Measurements from ENCODE around the gene DCAF16. TPM values are rescaled to one million over a fixed set of nuclear protein-coding genes. Genes with fewer than 3 reads are reported as not detected.

The DCAF16 gene
- total RNA-seq, 1 experiment from 2014 or later, result 65.7 TPM

DNA sequence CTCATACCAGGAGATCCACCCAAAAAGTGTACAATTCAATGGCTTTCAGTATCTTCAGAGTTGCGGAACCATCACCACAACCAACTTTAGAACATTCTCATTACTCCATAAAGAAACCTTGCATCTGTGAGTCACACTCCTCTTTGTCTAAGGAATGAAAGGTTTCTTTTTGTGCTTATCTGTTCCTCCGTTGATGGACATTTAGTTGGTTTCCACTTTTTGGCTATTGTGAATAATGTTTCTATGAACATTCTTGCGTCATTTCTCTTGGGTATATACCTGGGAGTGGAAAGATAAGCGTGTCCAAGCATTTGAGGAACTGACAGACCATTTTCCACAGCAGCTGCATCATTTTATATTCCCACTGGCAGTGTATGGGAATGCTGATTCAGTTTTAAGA lies 39.7 kb downstream of the DCAF16 start:
- ATAC-seq (no peak), DNase-seq (ENCODE audit: low read depth, low spot score) (no peak)
- no peak overlapping the region for H3K9ac ChIP-seq (ENCODE audit: low read length)
- H3K4me3 ChIP-seq (replicated peaks in 1 of 2; ENCODE audit: low read depth in 1 of 2, low read length in 2 of 2), result no peak overlapping the region
- no peaks in the 10 kb centered on the region for H3K4me1 ChIP-seq (ENCODE audit: control insufficient read depth in 1 of 2, insufficient read depth in 2 of 2, low read length in 2 of 2)
- no TSS peak for BruUV-seq (replicated peaks)
- H3K27me3 ChIP-seq (ENCODE audit: insufficient read depth, low read length), result no peaks in the 10 kb centered on the region
- no peaks in the 10 kb centered on the region for H3K9me2 ChIP-seq (ENCODE audit: insufficient read depth)
- TF ChIP-seq EZH2 (IDR thresholded peaks at IDR 0.05) (no peak), SIN3A (IDR thresholded peaks at IDR 0.05; ENCODE audit: low read depth) (no peak), ZFX (IDR thresholded peaks at IDR 0.05) (no peak), YY1 (IDR thresholded peaks at IDR 0.05; ENCODE audit: extremely low read depth, insufficient replicate concordance, low read depth, low read length) (no peak), RAD21 (IDR thresholded peaks at IDR 0.05; ENCODE audit: low read depth) (no peak)
- TF ChIP-seq, protein P1, sequence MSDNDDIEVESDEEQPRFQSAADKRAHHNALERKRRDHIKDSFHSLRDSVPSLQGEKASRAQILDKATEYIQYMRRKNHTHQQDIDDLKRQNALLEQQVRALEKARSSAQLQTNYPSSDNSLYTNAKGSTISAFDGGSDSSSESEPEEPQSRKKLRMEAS (IDR thresholded peaks at IDR 0.05), result no peak
- TF ChIP-seq, protein P2, sequence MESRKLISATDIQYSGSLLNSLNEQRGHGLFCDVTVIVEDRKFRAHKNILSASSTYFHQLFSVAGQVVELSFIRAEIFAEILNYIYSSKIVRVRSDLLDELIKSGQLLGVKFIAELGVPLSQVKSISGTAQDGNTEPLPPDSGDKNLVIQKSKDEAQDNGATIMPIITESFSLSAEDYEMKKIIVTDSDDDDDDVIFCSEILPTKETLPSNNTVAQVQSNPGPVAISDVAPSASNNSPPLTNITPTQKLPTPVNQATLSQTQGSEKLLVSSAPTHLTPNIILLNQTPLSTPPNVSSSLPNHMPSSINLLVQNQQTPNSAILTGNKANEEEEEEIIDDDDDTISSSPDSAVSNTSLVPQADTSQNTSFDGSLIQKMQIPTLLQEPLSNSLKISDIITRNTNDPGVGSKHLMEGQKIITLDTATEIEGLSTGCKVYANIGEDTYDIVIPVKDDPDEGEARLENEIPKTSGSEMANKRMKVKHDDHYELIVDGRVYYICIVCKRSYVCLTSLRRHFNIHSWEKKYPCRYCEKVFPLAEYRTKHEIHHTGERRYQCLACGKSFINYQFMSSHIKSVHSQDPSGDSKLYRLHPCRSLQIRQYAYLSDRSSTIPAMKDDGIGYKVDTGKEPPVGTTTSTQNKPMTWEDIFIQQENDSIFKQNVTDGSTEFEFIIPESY (IDR thresholded peaks at IDR 0.05; ENCODE audit: extremely low read depth, insufficient replicate concordance, low read length), result no peak
- H2AFZ ChIP-seq (ENCODE audit: low read depth, low read length, poor library complexity, severe bottlenecking), result no peak overlapping the region
- CTCF ChIA-PET, result no interaction called here
- no peaks in the 10 kb centered on the region for H3K9me3 ChIP-seq (ENCODE audit: control insufficient read depth in 1 of 2, insufficient read depth in 1 of 2, low read depth in 1 of 2, low read length in 2 of 2)
- intact Hi-C loops (cut with micrococcal nuclease), result no loop called here
- H3K27ac ChIP-seq (ENCODE audit: low read depth, low read length), result no peak overlapping the region
- no peak overlapping the region for H3K4me2 ChIP-seq (ENCODE audit: low read length)
- no peaks in the 10 kb centered on the region for H3K36me3 ChIP-seq (ENCODE audit: control insufficient read depth in 1 of 2, insufficient read depth in 2 of 2, low read length in 2 of 2)
- RAD21 ChIA-PET (ENCODE audit: low non-redundant PET in 1 of 2, low total read pairs in 2 of 2, uncharacterized antibody in 2 of 2, unreplicated experiment in 2 of 2), result no interaction called here
- POLR2A ChIA-PET, result no interaction called here
- no peaks in the 10 kb centered on the region for H3K79me2 ChIP-seq (ENCODE audit: insufficient read depth, low read length)
- no peaks in the 10 kb centered on the region for H4K20me1 ChIP-seq (ENCODE audit: insufficient read depth)
